Measurements from ENCODE around the gene AMH.

The AMH gene

DNA sequence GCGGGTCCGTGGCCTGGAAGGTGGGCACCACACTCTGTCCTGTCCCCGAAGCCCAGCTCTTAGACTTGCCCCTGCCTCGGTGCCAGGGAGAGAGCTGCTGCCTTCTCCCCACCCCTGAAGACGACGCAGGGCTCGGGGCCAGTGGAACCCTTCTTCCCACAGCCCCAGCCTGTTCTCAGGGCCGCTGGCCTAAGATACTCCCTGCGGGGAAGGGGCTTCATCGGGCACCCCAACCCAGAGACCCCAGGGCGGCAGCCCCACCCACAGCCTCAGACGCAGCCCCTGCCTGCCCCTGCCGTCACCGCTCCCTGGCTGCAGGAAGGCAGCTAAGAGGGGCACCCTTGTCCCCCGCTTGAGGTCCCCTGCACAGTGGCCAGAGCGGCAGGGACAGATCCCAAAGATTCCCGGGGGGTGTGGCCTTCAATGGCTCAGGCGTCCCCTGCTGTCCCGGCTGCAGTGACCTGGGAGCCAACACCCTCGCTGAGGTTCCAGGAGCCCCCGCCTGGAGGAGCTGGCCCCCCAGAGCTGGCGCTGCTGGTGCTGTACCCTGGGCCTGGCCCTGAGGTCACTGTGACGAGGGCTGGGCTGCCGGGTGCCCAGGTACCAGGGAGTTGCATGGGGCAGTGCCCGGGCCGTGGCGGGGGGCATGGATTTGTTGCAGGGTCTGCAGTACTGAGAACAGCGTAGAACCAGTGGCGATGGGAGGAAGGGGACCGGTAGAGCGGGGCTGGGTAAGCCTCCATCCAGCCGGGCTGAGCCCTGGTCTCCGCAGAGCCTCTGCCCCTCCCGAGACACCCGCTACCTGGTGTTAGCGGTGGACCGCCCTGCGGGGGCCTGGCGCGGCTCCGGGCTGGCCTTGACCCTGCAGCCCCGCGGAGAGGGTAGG lies 1.0 kb downstream of the AMH start:
- DNase-seq (ENCODE audit: low read depth), result no peak

GRCh38 chr19:2250766-2251105 lies 1.6 kb downstream of the AMH start:
- no peak for DNase-seq (ENCODE audit: low read depth)

- DNase-seq (ENCODE audit: low read depth), result no peak
Measured at GRCh38 chr19:2251106-2252054, 2.3 kb downstream of the AMH start.

DNA sequence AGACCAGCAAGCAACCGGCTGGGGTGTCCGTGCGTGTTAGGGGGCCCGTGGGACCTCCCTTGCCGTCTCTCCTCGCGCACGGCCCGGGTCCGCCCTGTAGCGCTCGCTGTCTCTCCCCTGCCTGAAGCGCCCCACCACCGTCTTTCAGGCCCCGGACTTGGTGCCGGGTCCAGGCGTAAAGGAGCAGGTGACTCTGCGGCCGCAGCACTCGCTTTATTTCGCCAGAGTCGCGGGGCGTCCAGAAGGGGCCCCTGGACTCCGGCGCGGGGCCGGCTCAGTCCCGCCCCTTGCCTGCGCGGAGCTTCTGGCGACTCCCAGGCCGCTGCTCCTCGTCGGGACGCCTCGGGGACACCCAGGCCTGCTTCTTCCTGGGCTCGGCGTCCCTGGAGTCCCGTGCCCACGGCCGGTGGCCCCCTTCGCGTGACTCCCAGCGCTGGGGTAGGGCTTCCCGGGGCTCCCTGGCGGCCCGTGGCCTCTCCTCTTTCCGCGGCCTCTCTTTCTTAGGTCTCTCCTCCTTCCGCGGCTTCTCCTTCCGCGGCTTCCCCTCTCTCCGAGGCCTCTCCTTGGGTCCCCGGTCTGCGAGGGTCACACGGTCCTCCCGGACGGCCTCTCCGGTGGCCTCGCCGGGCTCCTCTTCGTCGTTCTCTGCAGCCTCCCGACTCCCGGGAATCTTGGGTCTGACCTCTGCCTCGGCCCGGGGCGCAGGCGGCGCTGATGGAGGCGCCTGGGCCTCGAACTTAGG lies 3.1 kb downstream of the AMH start:
- DNase-seq (ENCODE audit: low read depth), result no peak

- DNase-seq (ENCODE audit: low read depth), result no peak
Measured at GRCh38 chr19:2252797-2253105, 3.6 kb downstream of the AMH start.

DNA sequence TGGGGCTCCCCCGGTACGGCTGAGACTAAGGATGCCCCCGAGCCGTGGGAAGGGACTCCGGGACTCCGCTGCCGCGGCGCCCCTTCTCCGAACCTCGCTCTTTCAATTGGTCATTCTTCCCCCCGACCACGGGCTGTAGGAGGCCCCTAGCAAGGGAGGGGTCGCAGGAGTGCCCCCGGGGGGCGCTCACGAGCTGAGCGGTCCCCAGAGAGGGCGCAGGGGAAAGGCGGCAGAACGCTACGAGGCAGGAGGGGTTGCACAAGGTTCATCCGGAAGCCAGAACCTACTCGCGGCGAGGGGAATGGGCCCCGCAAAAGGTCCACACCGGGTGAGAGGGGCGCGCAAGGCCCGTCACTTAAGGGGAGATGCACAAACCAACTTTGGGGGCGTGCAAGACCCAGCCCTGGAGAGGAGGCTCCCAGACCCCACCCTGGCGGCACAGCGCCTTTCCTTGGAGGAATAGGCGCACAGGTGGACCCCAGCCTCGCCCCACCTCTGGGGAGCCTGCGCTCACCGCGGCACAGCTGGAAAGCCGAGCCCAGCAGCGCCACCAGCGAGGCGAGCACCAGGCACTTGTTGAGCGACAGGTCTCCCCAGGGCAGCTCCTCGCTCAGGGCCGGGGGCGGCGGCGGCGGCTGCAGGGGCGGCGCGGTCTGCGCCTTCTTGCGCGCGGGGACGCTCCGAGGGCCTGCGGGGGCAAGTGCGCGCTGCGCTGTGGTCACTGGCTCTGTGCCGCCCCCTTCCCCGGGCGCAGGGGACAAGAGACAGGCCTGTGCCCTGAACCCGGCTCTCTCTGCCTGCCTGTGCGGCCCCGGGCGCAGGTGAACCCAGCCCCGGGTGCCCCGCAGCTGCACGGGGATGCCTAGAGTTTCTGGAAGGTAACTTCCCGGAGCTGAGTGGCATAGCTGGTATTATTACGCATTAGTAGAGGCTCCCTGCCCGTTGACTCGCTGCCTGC lies 4.3 kb downstream of the AMH start:
- no peak for DNase-seq (ENCODE audit: low read depth)

GRCh38 chr19:2254064-2254872 lies 5.1 kb downstream of the AMH start:
- DNase-seq (ENCODE audit: low read depth), result no peak

- no peak for DNase-seq (ENCODE audit: low read depth)
Measured at GRCh38 chr19:2255112-2255845, 6.2 kb downstream of the AMH start.

DNA sequence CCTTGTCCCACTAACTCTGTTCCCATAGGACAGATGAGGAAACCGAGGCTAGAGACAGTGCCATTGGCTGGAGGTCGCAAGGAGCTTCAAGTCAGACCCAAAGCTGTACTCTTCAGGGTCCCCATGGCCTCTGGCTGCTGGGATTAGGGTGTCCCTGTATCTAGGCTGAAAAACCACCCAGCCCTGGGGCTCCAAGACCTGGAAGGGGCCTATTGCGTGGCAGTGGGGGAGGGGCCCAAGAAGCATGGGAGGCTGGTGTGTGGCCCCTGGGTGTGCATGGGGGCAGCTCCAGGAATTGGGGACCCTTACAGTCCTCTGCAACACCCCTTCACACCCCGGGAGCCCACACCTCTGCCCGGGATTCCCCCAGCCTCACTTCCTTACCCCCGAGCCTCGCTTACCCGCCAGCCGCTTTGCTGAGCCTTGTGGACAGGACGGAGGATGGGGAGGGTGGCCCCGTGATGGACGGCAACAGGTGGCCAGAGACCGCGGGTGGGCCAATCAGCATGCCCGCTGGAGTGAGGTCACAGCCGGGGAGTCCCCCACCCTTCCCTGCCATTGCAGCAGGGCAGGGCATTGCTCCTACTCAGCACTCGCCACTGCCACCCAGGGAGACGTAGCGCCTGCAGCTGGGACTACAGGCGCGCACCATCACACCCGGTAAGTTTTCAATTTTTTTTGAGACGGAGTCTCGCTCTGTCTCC lies 7.0 kb downstream of the AMH start, which contains the start of gene JSRP1:
Gene JSRP1 (minus strand): TSS at position 436 of the 704 bp plus-strand sequence. CDS start 1,103 bp downstream, outside the sequence.
- no peak for DNase-seq (ENCODE audit: low read depth)

DNA sequence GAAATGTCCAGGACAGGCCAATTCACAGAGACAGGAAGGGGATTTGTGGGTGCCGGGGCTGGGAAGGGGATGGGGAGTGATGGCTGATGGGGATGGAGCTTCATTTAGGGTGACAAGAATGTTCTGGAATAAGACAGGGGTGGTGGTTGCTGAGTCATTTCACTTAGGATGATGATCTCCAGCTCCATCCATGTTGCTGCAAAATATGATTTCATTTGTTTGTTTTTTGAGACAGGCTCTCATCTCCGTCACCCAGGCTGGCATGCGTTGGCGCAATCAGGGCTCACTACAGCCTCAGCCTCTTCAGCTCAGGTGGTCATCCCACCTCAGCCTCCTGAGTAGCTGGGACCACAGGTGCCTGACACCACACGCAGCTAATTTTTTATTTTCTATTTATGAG lies 10.2 kb downstream of the AMH start:
- no peak for DNase-seq (ENCODE audit: low read depth)

- DNase-seq (ENCODE audit: low read depth), result no peak
Measured at GRCh38 chr19:2260341-2260805, 11.2 kb downstream of the AMH start.

GRCh38 chr19:2261438-2262172 lies 12.5 kb downstream of the AMH start:
- DNase-seq (ENCODE audit: low read depth), result no peak

- DNase-seq (ENCODE audit: low read depth), result no peak
Measured at GRCh38 chr19:2266183-2266993, 17.3 kb downstream of the AMH start.

- DNase-seq (ENCODE audit: low read depth), result no peak
Measured at GRCh38 chr19:2268480-2268830, 19.3 kb downstream of the AMH start.

GRCh38 chr19:2268861-2269243 lies 19.7 kb downstream of the AMH start:
- no peak for DNase-seq (ENCODE audit: low read depth)

- peak; percentile 98 for DNase-seq (ENCODE audit: low read depth)
Measured at GRCh38 chr19:2269244-2270156, 20.4 kb downstream of the AMH start.

- DNase-seq (ENCODE audit: low read depth), result no peak
Measured at GRCh38 chr19:2270157-2270422, 21.0 kb downstream of the AMH start.

All from activated T-helper 9 cell treated with anti-CD3 and anti-CD28 coated beads, Interleukin-2, amount 50 U/mL, for 16 hours (primary cell).